GM23248 (cell line): ENCODE data around the gene FASTKD1. TPM values are rescaled to one million over a fixed set of nuclear protein-coding genes. Genes with fewer than 3 reads are reported as not detected.
"Not testable (repeated sequence)": the region's sequence is repeated elsewhere in the genome, so short reads cannot be mapped to it uniquely, and the experiment has no call there.

ENCODE experiments used
- DNase-seq: peaks from one replicate; pipeline ENCODE4 v3.0.0-alpha.2; 2015
- H2AFZ ChIP-seq: fragments of 200-600 bp; sonication (generic); 2 replicates; pipeline ENCODE4 v1.6.1; 2016; ENCODE audit warnings: antibody characterized with exemption
- H3F3A ChIP-seq: fragments of 200-600 bp; sonication (generic); 2 replicates; pipeline ENCODE4 v1.6.1; 2016; ENCODE audit warnings: mild to moderate bottlenecking, antibody characterized with exemption, mixed run types; ENCODE audit not compliant: insufficient read depth
- H3K27ac ChIP-seq: fragments of 200-600 bp; sonication (generic); 2 replicates; pipeline ENCODE4 v1.5.1; 2016; ENCODE audit warnings: mild to moderate bottlenecking
- H3K27me3 ChIP-seq: fragments of 200-600 bp; sonication (generic); replicated peaks from 2 replicates; pipeline ENCODE4 v1.6.1; 2016; ENCODE audit warnings: mild to moderate bottlenecking; ENCODE audit not compliant: insufficient read depth
- H3K36me3 ChIP-seq: fragments of 200-600 bp; sonication (generic); 2 replicates; pipeline ENCODE4 v1.6.1; 2016; ENCODE audit warnings: low read depth, mild to moderate bottlenecking
- H3K4me1 ChIP-seq: fragments of 200-600 bp; sonication (generic); 2 replicates; pipeline ENCODE4 v1.6.1; 2016; ENCODE audit warnings: mild to moderate bottlenecking; ENCODE audit not compliant: insufficient read depth
- H3K4me2 ChIP-seq: fragments of 200-600 bp; sonication (generic); one replicate; pipeline ENCODE4 v1.6.1; 2016; ENCODE audit warnings: mild to moderate bottlenecking; ENCODE audit not compliant: unreplicated experiment
- H3K4me3 ChIP-seq: fragments of 200-600 bp; sonication (generic); 2 replicates; pipeline ENCODE4 v1.5.1; 2016; ENCODE audit warnings: mild to moderate bottlenecking
- H3K79me2 ChIP-seq: fragments of 200-600 bp; sonication (generic); 2 replicates; pipeline ENCODE4 v1.6.1; 2016; ENCODE audit warnings: mild to moderate bottlenecking; ENCODE audit not compliant: insufficient read depth
- H3K9ac ChIP-seq: fragments of 200-600 bp; sonication (generic); 2 replicates; pipeline ENCODE4 v1.6.1; 2016; ENCODE audit warnings: mild to moderate bottlenecking
- H3K9me2 ChIP-seq: fragments of 200-600 bp; sonication (generic); 2 replicates; pipeline ENCODE4 v1.6.1; 2016; ENCODE audit warnings: mixed run types, mild to moderate bottlenecking, moderate library complexity; ENCODE audit not compliant: insufficient read depth
- H3K9me3 ChIP-seq: fragments of 200-600 bp; sonication (generic); one replicate; pipeline ENCODE4 v1.6.1; 2017; ENCODE audit warnings: low read depth
- H4K20me1 ChIP-seq: fragments of 200-600 bp; sonication (generic); 2 replicates; pipeline ENCODE4 v1.6.0; 2016; ENCODE audit not compliant: insufficient read depth
- EZH2 ChIP-seq: fragments of 200-600 bp; sonication (generic); IDR thresholded peaks from 2 replicates; pipeline ENCODE4 v1.6.1; 2018; ENCODE audit warnings: antibody characterized with exemption, mild to moderate bottlenecking; ENCODE audit not compliant: insufficient read depth, poor library complexity, severe bottlenecking
- EZH2phosphoT487 ChIP-seq: fragments of 200-600 bp; sonication (generic); IDR thresholded peaks from 2 replicates; pipeline ENCODE4 v1.6.1; 2018; ENCODE audit warnings: antibody characterized with exemption, moderate library complexity, mild to moderate bottlenecking, low read depth; ENCODE audit not compliant: insufficient read depth
- WGBS, 2 experiments: methylation state at CpG; one replicate each; pipeline ENCODE4 v1.1.6; 2015 to 2017; ENCODE audit warnings: low lambda C conversion rate in 2 of 2, low coverage in 1 of 2; ENCODE audit errors: missing lambda C conversion rate in 2 of 2; 5-methylcytosine and 5-hydroxymethylcytosine counted together
- in situ Hi-C: fragments of 300-500 bp; cut with MboI; formaldehyde crosslinking; loops from 2 replicates; pipeline ENCODE4 v1.15.0; 2020
- polyA plus RNA-seq: library from polyadenylated mRNA; unstranded; fragments of >200 nt; fragmentation: Nextera tagmentation; extraction: Ambion mirVana; gene quantifications from 2 replicates; pipeline ENCODE4 v1.2.1, GENCODE V29; 2016
- total RNA-seq: library from RNA; depleted of rRNA; stranded (reverse); fragments of >200 nt; shearing (Covaris generic); gene quantifications from 2 replicates; pipeline ENCODE4 v1.2.3, GENCODE V29; 2014

The FASTKD1 gene
- total and polyA plus RNA-seq, 2 experiments from 2014 or later: 17.7 to 18.8 TPM

- Histone ChIP-seq H3F3A (no peaks in the 10 kb centered on the region), H3K9me2 (no peaks in the 10 kb centered on the region), H3K9ac (no peak overlapping the region), H2AFZ (no peak overlapping the region), H3K4me3 (no peak overlapping the region), H3K27ac (no peak overlapping the region), H3K9me3 (no peaks in the 10 kb centered on the region), H3K36me3 (peaks cover 42% of the 10 kb centered on the region), H4K20me1 (no peaks in the 10 kb centered on the region), H3K79me2 (peaks cover 93% of the 10 kb centered on the region), H3K4me2 (no peak overlapping the region), H3K27me3 (no peaks in the 10 kb centered on the region), H3K4me1 (peaks cover 6% of the 10 kb centered on the region; the same call in 1 of the 2 replicates)
- in situ Hi-C loops: no loop called here
- peak; percentile 6 for DNase-seq
- WGBS, 2 experiments: 7% methylated on average over 3 of the region's 3 CpGs
- no peak for TF ChIP-seq EZH2phosphoT487
- TF ChIP-seq EZH2: no peak
Measured at GRCh38 chr2:169619946-169620345, 46.3 kb upstream of the FASTKD1 start.

GRCh38 chr2:169615982-169616381 is 42.3 kb upstream of the FASTKD1 start:
- peaks cover 57% of the 10 kb centered on the region for H3K36me3 ChIP-seq

GRCh38 chr2:169613876-169614275 is 40.2 kb upstream of the FASTKD1 start:
- no peak for DNase-seq
- H4K20me1 ChIP-seq: no peaks in the 10 kb centered on the region
- H3K4me3 ChIP-seq: no peak overlapping the region
- no peak overlapping the region for H3K9ac ChIP-seq
- H3K27ac ChIP-seq: no peak overlapping the region
- no peak overlapping the region for H3K4me2 ChIP-seq
- H3K9me2 ChIP-seq: no peaks in the 10 kb centered on the region
- H3K27me3 ChIP-seq: no peaks in the 10 kb centered on the region
- peaks cover 77% of the 10 kb centered on the region for H3K36me3 ChIP-seq
- H2AFZ ChIP-seq: no peak overlapping the region
- peaks cover 71% of the 10 kb centered on the region for H3K79me2 ChIP-seq
- H3K9me3 ChIP-seq: no peaks in the 10 kb centered on the region
- in situ Hi-C loops: no loop called here
- no peaks in the 10 kb centered on the region for H3K4me1 ChIP-seq
- WGBS, 2 experiments: 95 to 96% methylated on average over 2 of the region's 2 CpGs
- H3F3A ChIP-seq: peaks cover 7% of the 10 kb centered on the region; the same call in 1 of the 2 replicates
- TF ChIP-seq EZH2 (no peak), EZH2phosphoT487 (no peak)

More at GRCh38 chr2:169615982-169616381, 42.3 kb upstream of the FASTKD1 start:
- H3K4me2 ChIP-seq, H3K27me3 ChIP-seq, H3K4me3 ChIP-seq, H2AFZ ChIP-seq, H4K20me1 ChIP-seq, in situ Hi-C loops, DNase-seq, H3K27ac ChIP-seq, H3K9me3 ChIP-seq, H3K9me2 ChIP-seq, H3K9ac ChIP-seq, H3K4me1 ChIP-seq, H3F3A ChIP-seq: not testable (repeated sequence)
- H3K79me2 ChIP-seq: peaks cover 83% of the 10 kb centered on the region
- 96 to 100% methylated on average over 1 of the region's 1 CpG for WGBS, 2 experiments

GRCh38 chr2:169609264-169609663 is 35.6 kb upstream of the FASTKD1 start:
- Histone ChIP-seq H3K36me3 (peaks cover 80% of the 10 kb centered on the region), H3K27ac (no peak overlapping the region)
- 76 to 78% methylated on average over 2 of the region's 2 CpGs for WGBS, 2 experiments

GRCh38 chr2:169599568-169599967 is 25.9 kb upstream of the FASTKD1 start:
- no peaks in the 10 kb centered on the region for H3F3A ChIP-seq
- no peak overlapping the region for H3K4me3 ChIP-seq
- DNase-seq: no peak
- 0 out of 2 replicates have a peak, but pooled peaks cover 3% of the 10 kb centered on the region for H3K36me3 ChIP-seq
- H4K20me1 ChIP-seq: peaks cover 11% of the 10 kb centered on the region
- H3K27me3 ChIP-seq: no peaks in the 10 kb centered on the region
- no peaks in the 10 kb centered on the region for H3K9me2 ChIP-seq
- H3K79me2 ChIP-seq: peaks cover 100% of the 10 kb centered on the region
- TF ChIP-seq EZH2: no peak
- no peak for TF ChIP-seq EZH2phosphoT487
- H3K4me1 ChIP-seq: no peaks in the 10 kb centered on the region
- no peak overlapping the region for H3K27ac ChIP-seq
- no peak overlapping the region for H2AFZ ChIP-seq
- H3K4me2 ChIP-seq: no peak overlapping the region
- in situ Hi-C loops: no loop called here
- no peaks in the 10 kb centered on the region for H3K9me3 ChIP-seq
- no peak overlapping the region for H3K9ac ChIP-seq

More at GRCh38 chr2:169609264-169609663, 35.6 kb upstream of the FASTKD1 start:
- Histone ChIP-seq H4K20me1 (no peaks in the 10 kb centered on the region), H3K9me2 (no peaks in the 10 kb centered on the region), H3K4me1 (no peaks in the 10 kb centered on the region), H3F3A (peaks cover 7% of the 10 kb centered on the region; the same call in 1 of the 2 replicates), H3K4me2 (no peak overlapping the region), H3K4me3 (no peak overlapping the region), H3K9ac (no peak overlapping the region), H3K9me3 (no peaks in the 10 kb centered on the region), H3K79me2 (peaks cover 41% of the 10 kb centered on the region), H3K27me3 (no peaks in the 10 kb centered on the region), H2AFZ (no peak overlapping the region)
- in situ Hi-C loops: no loop called here
- no peak for TF ChIP-seq EZH2
- no peak for TF ChIP-seq EZH2phosphoT487
- no peak for DNase-seq
